HG03064 (cell line): ENCODE results near the gene SLC14A1.

Source experiments
- ATAC-seq: cut with Tn5 transposase; IDR thresholded peaks from one replicate; pipeline ENCODE4 v1.9.1; 2021; ENCODE audit warnings: low read depth; ENCODE audit not compliant: unreplicated experiment

The SLC14A1 gene

GRCh38 chr18:45723567-45724355 is at the start of gene SLC14A1:
SLC14A1 (plus strand) TSS chr18:45724181; CDS start chr18:45730321, 6,140 bp downstream.
- ATAC-seq, result no peak

- ATAC-seq, result no peak
Measured at GRCh38 chr18:45677276-45677807, 46.6 kb upstream of the SLC14A1 start.

GRCh38 chr18:45678441-45678840 is 45.5 kb upstream of the SLC14A1 start:
- ATAC-seq, result no peak

- ATAC-seq, result no peak
Measured at GRCh38 chr18:45678850-45679249, 45.1 kb upstream of the SLC14A1 start.

GRCh38 chr18:45680066-45680690 is 43.8 kb upstream of the SLC14A1 start:
- ATAC-seq, result no peak

GRCh38 chr18:45682181-45682580 is 41.8 kb upstream of the SLC14A1 start:
- no peak for ATAC-seq

- no peak for ATAC-seq
Measured at GRCh38 chr18:45684341-45685115, 39.5 kb upstream of the SLC14A1 start.

- ATAC-seq, result peak; percentile 78
Measured at GRCh38 chr18:45686891-45687611, 36.9 kb upstream of the SLC14A1 start.

- peak; percentile 38 for ATAC-seq
Measured at GRCh38 chr18:45687621-45688020, 36.4 kb upstream of the SLC14A1 start.

GRCh38 chr18:45688113-45688512 is 35.9 kb upstream of the SLC14A1 start:
- ATAC-seq, result no peak

GRCh38 chr18:45688833-45689232 is 35.1 kb upstream of the SLC14A1 start:
- ATAC-seq, result no peak

GRCh38 chr18:45689396-45689795 is 34.6 kb upstream of the SLC14A1 start:
- ATAC-seq, result no peak

- no peak for ATAC-seq
Measured at GRCh38 chr18:45690975-45691815, 32.8 kb upstream of the SLC14A1 start.

GRCh38 chr18:45691816-45692179 is 32.2 kb upstream of the SLC14A1 start:
- ATAC-seq, result no peak

GRCh38 chr18:45702708-45703265 is 21.2 kb upstream of the SLC14A1 start:
- no peak for ATAC-seq

GRCh38 chr18:45708831-45709230 is 15.2 kb upstream of the SLC14A1 start:
- ATAC-seq, result no peak

GRCh38 chr18:45712061-45712460 is 11.9 kb upstream of the SLC14A1 start:
- no peak for ATAC-seq

GRCh38 chr18:45713239-45713638 is 10.7 kb upstream of the SLC14A1 start:
- no peak for ATAC-seq

GRCh38 chr18:45715212-45715780 is 8.7 kb upstream of the SLC14A1 start:
- no peak for ATAC-seq
